Stimulated activated CD4-positive, alpha-beta T cell treated with anti-CD3 and anti-CD28 coated beads, TNF-alpha, amount 100 ng/mL, for 4 hours (primary cell): ENCODE data around the gene HOXD8.

ENCODE experiments used
- DNase-seq, 3 experiments: peaks; one replicate each; pipeline ENCODE4 v3.0.0-alpha.2; 2020; ENCODE audit warnings: low read depth in 3 of 3

HOXD8 gene

DNA sequence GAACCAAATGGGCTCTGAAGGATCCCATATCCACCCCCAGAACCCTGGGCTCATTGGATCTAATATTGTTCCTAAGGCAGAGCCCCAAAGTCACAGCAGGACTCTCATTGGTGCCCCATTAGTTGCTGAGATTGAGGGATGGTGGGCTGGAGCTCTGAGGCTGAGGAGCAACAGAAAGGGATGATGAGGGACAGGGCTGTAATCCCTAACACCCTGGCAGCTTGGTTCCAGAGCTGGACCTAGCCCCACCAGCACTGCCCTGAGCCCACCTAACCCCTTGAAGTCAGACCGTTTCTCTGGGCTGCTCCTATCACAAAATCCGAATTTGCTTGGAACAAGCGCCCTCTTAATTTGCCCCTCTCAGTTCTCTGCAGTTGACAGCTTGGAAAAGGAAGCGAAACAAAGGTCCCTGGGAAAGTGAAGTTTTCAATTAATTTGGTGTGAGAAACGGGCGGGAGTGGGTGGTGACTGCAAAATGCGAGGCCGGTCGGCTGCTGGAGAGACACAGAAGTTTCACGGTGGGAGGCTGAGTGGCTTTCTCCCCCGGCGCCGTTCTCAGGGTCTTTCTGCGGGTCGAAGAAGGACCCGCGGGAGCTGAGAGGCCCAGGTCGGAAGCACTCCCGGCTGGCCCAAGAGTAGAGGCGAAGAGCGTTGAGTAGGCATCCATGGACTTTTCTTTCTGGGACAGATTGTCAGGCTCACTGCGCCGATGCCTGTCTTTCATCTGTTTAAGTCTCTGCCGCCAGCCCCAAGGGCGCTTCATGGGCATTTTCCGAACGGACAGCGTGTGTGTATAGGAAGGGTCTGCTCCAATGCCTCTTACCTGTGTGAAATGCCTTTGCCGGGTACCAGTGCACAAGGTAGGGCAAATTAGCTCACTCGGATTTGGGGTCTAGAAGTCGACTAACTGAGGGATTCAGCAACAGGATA is 37.9 kb upstream of the HOXD8 start:
- DNase-seq, result no peak

DNA sequence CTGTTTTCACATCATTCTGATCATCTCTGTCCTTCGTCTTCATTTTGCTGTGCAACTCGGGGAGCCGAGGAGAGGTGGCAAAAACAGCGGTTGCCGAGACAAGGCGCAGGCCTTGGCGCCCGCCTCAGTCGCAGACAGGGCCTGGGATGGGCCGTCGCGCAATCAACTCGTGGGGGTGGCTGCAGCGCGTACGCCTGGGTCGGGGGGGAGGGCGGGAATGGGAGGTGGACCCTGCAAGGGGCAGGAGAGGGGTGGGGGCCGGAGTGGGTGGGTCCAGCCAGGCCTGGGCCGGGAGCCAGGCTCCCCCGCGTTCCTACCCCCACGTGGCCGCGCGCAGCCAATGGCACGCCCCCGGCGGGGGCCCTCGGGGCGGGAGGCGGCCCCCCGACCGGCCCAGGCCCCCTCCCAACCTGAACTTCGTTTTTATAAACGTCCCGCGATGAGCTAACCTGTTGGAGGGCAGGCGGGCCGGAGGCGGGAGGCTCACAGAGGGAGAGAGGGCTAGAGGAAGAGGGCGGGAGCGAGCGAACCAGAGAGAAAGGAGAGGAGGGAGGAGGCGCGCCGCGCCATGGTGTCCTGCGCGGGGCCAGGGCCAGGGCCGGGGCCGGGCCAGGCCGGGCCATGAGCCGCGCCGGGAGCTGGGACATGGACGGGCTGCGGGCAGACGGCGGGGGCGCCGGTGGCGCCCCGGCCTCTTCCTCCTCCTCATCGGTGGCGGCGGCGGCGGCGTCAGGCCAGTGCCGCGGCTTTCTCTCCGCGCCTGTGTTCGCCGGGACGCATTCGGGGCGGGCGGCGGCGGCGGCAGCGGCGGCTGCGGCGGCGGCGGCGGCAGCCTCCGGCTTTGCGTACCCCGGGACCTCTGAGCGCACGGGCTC is 37.0 kb upstream of the HOXD8 start, which contains the start of gene HOXD13:
Gene HOXD13, plus strand, starts transcription at position 452 of the 875 bp plus-strand sequence. Its CDS starts 170 bp downstream, at position 622.
- DNase-seq, result no peak

- DNase-seq, result no peak
These were observed 36.2 kb upstream of the HOXD8 start for GRCh38 chr2:176093145-176093897.

GRCh38 chr2:176093898-176094249 is 35.6 kb upstream of the HOXD8 start:
- no peak for DNase-seq

GRCh38 chr2:176094349-176094748 is 35.2 kb upstream of the HOXD8 start:
- no peak for DNase-seq

- DNase-seq, result no peak
These were observed 34.1 kb upstream of the HOXD8 start for GRCh38 chr2:176095421-176095820.

GRCh38 chr2:176096243-176096985 is 33.1 kb upstream of the HOXD8 start:
- no peak for DNase-seq

GRCh38 chr2:176096986-176097819 is 32.3 kb upstream of the HOXD8 start:
- DNase-seq, result peak; percentile 10 to 45 (median 37)

DNA sequence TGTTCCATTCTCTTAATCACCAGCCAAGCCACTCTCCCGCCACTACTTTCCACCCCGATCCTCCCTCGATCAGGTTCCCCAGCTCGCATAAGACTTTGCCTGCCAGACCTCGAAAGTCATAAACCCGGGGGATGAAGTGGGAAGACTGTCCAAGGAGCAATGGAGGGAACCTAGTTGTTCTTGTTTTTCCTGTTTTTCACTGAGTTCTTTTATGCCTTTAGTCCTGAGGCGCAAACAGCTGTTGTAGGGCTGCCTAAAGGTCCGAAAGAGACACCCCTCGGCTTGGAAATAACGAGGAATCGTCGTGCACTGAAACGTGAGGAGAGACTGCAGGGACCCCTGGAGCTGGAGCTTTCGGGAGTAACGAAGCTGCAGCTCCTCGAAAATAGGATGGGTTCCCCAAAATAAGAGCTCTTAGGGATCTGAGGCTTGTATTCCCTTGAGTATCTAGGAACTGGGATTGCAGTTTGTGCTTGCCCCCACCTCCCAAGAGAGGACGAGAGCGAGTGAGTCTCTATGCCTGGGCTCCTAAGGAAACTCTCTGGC is 31.6 kb upstream of the HOXD8 start:
- DNase-seq, result no peak

DNA sequence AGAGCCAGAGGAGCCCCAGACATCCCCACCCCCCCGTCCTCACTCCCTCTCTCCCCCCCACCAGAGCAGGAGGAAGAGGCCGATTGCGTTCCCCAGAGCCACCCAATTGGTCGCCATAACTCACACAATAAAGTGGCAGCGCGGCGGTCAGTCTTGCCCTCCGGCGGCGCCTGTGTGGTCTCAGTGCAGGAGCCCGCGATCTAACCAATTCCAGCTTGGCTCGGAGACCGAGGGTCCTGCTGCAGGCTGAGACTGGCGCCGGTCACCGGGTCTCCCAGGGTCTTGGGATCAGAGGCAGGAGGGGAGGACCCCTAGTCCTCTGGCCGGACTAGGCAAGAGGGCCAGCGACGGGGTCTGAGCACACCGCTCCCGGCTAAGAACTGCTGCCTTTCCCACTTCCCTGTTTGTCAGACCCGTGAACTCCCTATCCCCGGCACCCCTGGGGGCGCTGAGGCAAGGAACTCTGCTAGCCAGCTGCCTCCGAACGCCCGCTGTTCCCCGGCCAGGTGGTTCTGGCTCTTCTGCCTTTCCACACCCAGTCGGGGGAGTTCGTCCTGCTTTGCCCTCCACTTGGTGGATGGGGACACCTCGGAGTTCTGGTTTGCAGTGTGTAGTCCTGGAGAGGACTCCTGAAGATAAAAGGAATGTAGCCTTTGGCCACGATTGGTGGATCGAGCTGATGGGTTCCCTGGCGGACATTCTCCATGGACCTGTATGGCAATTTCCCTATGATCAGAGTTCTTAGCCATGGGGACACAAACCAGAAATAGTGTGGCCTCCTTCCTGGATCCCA is 30.9 kb upstream of the HOXD8 start:
- DNase-seq, result no peak

DNA sequence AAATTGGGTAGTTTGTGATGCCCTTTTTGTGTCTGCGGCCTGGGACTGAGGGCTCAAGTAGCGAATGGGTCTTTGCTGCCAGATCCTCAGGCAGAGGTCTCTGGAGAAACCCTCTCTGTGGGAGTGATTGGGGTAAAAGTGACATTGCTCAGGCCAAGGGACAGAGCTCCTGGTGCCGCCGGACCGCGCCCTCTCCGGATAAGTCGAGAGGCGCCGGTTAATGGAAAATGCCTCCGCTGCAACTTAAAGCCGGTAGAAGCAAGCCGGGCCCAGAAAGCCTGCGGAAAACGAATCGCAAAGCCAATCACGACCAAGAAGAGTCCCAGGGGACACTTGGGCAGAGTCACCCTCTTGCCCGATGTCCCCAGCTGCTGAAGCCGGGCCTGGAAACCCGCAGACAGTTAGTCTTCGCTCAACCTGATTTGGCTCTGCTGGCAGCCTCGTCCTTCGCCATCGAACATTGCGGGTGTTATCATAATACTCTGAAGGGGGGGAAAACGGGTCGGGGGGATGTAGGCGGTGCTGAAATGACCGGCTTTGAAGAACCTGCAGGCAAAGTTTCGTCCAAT is 30.3 kb upstream of the HOXD8 start:
- DNase-seq, result no peak

- DNase-seq, result no peak
These were observed 29.6 kb upstream of the HOXD8 start, which contains the start of gene HOXD12 for GRCh38 chr2:176099728-176100546. TSS of gene HOXD12 (plus strand) at chr2:176099795. CDS start at chr2:176099802, 7 bp downstream.

DNA sequence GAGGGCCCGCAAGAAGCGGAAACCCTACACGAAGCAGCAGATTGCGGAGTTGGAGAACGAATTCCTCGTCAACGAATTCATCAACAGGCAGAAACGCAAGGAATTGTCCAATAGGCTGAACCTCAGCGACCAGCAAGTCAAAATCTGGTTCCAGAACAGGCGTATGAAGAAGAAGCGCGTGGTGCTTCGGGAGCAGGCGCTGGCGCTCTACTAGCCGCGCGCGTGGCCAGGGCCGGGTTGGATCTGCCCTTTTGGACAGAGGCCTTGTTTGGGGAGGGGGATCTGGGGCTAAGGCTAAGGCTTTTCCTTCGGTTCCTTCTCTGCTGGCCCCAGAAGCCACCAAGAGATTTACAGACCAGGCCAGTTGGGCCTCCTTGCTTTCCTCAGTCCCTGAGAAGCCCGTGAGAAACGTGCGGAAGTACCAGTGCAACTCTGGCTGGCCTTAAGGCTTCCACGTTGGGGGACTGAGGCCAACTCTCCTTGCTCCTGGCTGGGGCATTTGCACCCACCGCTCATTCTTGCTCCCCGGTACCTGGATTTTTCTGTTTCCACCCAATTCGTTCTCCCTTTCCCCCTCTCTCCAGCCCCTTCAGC is 28.9 kb upstream of the HOXD8 start:
- no peak for DNase-seq

GRCh38 chr2:176101216-176101830 is 28.2 kb upstream of the HOXD8 start:
- no peak for DNase-seq

GRCh38 chr2:176101842-176102241 is 27.7 kb upstream of the HOXD8 start:
- no peak for DNase-seq

GRCh38 chr2:176102309-176102866 is 27.1 kb upstream of the HOXD8 start:
- DNase-seq, result no peak

DNA sequence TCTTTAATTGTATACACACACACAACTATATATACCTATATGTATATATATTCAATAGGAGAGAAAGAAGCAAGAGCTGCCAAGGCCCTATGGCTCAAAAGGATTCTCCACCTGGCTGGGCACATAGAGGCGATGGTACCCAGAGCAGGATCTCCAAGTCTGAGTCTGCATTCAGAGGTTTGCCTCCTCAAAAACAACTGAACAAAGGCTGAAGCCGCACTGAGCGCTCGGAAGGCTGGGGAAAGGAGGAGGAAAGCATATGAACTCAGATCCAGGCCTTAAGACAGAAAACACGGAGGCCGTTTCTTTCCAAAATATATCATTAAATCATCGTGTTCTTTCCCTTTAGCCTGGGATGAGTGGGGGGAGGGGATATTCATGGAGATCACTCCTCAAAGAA is 26.3 kb upstream of the HOXD8 start:
- no peak for DNase-seq
